HCEC 1CT (cell line): Measurements from ENCODE around the gene CAV1.
"Not testable (repeated sequence)": the region's sequence is repeated elsewhere in the genome, so short reads cannot be mapped to it uniquely, and the experiment has no call there.

Experiments
- DNase-seq: peaks from one replicate; pipeline ENCODE4 v3.0.0-alpha.2; 2017

Gene CAV1, protein sequence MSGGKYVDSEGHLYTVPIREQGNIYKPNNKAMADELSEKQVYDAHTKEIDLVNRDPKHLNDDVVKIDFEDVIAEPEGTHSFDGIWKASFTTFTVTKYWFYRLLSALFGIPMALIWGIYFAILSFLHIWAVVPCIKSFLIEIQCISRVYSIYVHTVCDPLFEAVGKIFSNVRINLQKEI

DNA sequence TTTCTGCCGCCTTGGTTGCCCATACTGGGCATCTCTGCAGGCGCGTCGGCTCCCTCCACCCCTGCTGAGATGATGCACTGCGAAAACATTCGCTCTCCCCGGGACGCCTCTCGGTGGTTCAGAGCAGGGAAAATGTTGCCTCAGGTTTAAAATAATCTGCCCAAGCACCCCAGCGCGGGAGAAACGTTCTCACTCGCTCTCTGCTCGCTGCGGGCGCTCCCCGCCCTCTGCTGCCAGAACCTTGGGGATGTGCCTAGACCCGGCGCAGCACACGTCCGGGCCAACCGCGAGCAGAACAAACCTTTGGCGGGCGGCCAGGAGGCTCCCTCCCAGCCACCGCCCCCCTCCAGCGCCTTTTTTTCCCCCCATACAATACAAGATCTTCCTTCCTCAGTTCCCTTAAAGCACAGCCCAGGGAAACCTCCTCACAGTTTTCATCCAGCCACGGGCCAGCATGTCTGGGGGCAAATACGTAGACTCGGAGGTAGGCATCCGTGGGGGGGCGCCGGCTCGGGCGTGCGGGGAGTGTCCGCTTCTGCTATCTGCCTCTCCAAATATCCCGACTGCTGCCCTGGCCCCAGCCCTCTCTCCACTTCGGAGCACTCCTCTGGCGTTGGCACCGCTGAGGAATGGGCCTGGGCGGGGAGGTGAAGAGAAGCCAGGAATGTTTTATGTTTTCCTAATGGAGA is at the start of gene CAV1:
Gene CAV1, plus strand, starts transcription at position 428 of the 689 bp plus-strand sequence. Its CDS starts 27 bp downstream, at position 455.
- DNase-seq: peak; percentile 97

DNA sequence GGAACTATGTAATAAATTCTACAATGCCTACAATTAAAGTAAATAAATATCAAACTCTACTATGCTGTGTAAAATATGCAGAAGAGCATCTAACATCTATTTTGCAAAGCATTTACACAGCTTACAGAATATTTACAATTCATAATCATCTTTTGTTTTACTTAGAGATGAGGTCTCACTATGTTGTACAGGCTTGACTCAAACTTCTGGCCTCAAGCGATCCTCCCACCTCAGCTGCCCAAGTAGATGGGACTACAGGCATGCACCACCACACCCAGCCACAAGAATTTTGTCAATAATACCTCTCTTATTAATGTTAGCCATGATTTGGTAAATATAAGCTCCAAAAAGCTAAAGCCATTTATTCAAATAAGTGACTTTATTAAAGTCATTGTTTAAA is 47.2 kb upstream of the CAV1 start:
- no peak for DNase-seq

DNA sequence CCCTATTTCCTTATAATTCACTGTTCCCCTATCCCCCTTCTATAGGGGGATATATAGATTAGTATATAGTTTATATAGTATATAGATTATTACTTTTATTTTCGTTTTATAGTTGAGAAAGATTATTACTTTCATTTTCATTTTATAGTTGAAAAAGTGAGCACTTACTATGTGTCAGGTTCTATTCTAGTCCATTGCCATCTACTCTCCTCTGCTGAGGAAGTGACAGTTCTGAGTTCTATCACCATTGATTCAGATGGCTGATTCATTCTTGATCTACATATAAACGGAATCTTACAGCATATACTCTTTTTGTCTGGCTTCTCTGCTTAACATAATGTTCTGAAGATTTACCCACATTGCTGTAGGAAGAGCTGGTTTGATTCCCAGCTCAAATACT is 46.0 kb upstream of the CAV1 start:
- DNase-seq: no peak

- DNase-seq: no peak
Observed at GRCh38 chr7:116483271-116483942, 41.4 kb upstream of the CAV1 start.

DNA sequence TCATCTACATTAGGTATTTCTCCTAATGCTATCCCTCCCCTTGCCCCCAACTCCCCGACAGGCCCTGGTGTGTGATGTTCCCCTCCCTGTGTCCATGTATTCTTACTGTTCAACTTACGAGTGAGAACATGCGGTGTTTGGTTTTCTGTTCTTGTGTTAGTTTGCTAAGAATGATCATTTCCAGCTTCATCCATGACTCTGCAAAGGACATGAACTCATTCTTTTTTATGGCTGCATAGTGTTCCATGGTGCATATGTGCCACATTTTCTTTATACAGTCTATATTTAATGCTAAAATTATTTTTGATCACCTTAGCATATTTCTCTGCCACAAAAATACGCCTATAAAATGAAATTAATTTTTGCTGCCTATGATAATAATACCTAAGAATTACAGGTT is 40.4 kb upstream of the CAV1 start:
- not testable (repeated sequence) for DNase-seq

DNA sequence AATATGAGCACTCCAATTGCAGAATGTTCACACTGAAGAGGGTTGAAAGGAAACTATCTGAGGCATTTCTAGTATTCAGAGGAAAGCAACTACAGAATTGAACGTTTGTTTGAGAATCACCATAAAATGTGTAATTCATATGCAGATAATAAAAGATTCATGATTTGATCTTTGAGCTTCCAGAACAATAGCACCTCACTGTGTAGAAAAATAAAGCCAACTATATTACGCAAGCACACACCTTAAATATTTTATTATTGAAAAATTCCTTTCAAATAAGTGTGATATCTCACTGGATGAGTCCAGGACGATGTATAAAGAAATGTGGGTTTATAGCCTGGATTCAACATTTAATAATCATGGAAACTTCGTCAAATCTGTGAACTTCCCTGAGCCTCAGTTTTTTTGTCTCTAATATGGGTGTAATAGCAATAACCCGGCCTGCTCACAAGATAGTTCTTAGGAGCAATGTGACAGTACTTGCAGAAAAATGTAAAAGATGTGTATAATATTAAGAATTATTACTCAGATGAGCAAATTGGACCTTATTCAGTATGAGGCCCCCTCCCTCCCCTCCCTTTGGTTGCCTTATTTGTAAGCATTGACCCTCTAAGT is 36.8 kb upstream of the CAV1 start:
- no peak for DNase-seq

GRCh38 chr7:116490351-116490750 is 34.5 kb upstream of the CAV1 start:
- peak; percentile 55 for DNase-seq

- no peak for DNase-seq
Observed at GRCh38 chr7:116491887-116492653, 32.8 kb upstream of the CAV1 start.

GRCh38 chr7:116492654-116493109 is 32.2 kb upstream of the CAV1 start:
- no peak for DNase-seq

DNA sequence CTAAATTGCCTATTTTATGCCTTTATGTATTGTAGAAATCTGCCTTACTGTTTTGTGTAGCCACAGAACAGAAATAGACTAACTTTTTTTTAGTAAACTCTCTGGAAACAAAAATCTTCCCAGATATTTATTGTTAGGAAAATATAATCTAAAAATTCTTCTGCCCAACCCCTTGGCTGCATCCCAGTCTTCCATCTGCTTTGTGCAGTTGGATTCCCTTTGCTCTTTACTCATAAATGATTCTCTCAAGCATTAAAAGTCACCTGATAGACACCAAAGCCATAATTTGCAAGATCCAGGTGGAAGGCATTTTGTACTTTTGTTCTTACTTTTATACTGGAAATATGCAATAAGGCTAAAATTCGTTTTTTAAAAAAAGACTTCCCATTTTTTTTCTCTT is 31.4 kb upstream of the CAV1 start:
- no peak for DNase-seq

DNA sequence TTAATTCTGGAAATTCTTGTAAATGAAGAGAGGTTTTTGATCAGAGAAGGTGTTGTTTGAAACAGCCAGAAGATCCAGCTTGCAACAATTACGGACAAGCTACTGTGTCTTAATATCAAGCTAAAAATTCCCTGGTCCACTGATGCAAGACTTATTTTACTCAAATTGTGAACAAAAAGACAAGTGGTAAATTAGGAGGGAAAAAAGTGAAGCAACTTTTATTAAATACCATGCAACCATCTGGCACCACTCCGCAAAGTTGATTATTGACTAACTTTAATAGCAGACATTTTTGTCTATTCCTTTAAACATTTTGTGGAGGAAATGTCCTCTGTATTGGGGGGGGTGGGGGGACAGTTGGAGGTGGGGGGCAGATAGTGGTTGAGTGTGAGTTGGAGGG is 30.4 kb upstream of the CAV1 start:
- no peak for DNase-seq

- no peak for DNase-seq
Observed at GRCh38 chr7:116495736-116496135, 29.1 kb upstream of the CAV1 start.

GRCh38 chr7:116496653-116497052 is 28.2 kb upstream of the CAV1 start:
- DNase-seq: no peak

DNA sequence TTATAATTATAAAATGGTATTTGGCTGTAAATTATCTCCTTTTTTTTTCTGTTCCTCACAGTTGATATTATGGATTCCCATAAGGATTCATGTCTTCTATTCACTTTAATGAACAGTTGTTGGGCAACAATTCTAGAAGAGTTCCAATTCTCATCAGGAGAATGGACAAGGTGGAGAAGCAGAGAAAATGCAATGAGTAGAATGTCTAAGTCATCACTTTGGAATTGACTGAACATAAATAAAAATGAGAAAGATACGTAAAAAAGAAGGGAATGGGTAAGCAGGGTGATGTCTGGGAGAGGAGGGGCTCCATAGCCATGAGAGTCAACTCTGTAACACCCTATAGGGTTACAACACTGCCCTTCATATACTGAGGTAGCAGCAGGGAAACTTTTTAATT is 27.1 kb upstream of the CAV1 start:
- DNase-seq: no peak

- peak; percentile 55 for DNase-seq
Observed at GRCh38 chr7:116499168-116500077, 25.4 kb upstream of the CAV1 start, which contains the start of gene CAV2. TSS of gene CAV2 (plus strand) at chr7:116499738. CDS start at chr7:116499782, 44 bp downstream.

- DNase-seq: peak; percentile 51
Observed at GRCh38 chr7:116500078-116500853, 24.6 kb upstream of the CAV1 start.

DNA sequence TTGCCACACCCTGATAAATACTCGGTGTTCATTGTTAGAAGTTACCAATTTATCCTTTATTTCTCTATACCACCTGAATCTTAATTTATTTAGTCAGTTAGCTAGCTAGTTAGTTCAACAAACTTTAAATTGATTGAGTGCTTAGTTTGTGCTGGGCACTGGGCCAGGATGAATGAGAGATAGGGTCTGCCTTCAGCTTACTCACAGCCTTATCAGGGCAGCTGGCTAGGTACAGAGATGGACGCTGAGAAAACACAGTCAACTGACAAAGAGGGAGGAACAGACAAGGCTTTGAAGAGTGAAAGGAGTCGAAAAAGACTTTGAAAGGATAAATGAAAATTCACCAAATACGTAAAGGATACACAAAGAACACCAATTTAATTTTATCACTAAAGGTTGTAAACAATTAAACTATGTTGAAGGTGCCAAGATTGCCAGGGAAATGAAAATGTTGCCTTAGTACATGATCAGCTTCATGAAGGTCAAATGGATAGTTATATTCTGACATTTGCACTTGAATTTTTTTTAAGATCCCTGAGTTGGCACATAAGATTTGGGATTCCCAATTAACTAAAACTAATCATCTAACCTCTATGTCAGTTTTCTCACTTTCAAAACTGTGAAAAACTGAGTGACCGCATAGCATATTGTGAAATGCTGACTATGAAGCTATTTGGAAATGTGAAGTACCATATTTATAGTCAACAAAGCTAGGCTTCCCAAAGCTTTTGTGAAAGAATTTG is 23.2 kb upstream of the CAV1 start:
- no peak for DNase-seq

GRCh38 chr7:116502201-116503096 is 22.4 kb upstream of the CAV1 start:
- no peak for DNase-seq

DNA sequence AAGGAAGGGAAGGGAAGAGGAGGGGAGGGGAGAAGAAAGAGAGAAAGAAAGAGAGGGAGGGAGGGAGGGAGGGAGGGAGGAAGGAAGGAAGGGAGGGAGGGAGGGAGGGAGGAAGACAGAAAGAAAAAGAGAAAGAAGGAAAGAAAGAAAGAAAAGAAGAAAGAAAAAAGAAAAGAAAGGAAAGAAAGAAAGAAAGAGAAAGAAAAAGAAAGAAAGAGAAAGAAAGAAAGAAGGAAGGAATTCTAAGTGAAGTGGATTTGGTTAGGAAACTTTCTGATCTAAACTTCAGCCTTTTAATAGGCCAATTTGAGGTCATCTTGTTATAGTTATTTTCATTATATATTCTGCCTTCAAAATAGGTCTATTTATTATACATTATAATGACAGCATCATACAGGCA is 21.0 kb upstream of the CAV1 start:
- no peak for DNase-seq
